ENCODE measurements around the gene PEAK1. TPM values are rescaled to one million over a fixed set of nuclear protein-coding genes. Genes with fewer than 3 reads are reported as not detected.

Gene PEAK1
- total RNA-seq, 1 donor from 2014 or later, result 289 TPM

GRCh38 chr15:77375133-77375532 is 44.8 kb downstream of the PEAK1 start:
- Mint-ChIP-seq H3K27me3 (ENCODE audit: unreplicated experiment) (no peaks in the 10 kb centered on the region), H3K27ac (ENCODE audit: unreplicated experiment) (no peak overlapping the region), H3K4me1 (ENCODE audit: unreplicated experiment) (peaks cover 8% of the 10 kb centered on the region), H3K36me3 (ENCODE audit: low read depth, unreplicated experiment) (peaks cover 3% of the 10 kb centered on the region), H3K9me3 (ENCODE audit: unreplicated experiment) (no peaks in the 10 kb centered on the region), H3K4me3 (ENCODE audit: unreplicated experiment) (no peak overlapping the region)
- TF ChIP-seq, protein P1, sequence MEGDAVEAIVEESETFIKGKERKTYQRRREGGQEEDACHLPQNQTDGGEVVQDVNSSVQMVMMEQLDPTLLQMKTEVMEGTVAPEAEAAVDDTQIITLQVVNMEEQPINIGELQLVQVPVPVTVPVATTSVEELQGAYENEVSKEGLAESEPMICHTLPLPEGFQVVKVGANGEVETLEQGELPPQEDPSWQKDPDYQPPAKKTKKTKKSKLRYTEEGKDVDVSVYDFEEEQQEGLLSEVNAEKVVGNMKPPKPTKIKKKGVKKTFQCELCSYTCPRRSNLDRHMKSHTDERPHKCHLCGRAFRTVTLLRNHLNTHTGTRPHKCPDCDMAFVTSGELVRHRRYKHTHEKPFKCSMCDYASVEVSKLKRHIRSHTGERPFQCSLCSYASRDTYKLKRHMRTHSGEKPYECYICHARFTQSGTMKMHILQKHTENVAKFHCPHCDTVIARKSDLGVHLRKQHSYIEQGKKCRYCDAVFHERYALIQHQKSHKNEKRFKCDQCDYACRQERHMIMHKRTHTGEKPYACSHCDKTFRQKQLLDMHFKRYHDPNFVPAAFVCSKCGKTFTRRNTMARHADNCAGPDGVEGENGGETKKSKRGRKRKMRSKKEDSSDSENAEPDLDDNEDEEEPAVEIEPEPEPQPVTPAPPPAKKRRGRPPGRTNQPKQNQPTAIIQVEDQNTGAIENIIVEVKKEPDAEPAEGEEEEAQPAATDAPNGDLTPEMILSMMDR (IDR thresholded peaks at IDR 0.05; ENCODE audit: unreplicated experiment), result no peak
- no peak for DNase-seq (ENCODE audit: low spot score)

DNA sequence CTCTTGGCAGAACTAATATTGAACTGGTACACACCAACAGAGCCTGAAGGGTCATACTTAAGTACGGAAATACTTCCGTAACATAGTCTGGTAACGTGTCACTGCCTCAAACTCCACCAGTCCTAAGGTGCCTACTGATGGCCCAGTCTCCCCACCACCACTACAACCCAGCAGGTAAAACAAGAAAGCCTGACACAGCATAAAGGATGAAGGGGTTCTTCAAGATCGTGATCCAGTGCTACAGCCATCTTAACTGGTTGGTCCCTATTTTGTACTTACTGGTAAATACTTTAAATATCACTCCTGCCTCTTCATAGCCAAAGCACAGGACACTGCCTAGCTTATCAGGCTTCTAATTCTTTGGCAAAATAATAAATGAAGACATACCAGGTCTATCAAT is 46.5 kb downstream of the PEAK1 start:
- H3K27ac Mint-ChIP-seq (ENCODE audit: unreplicated experiment), result no peak overlapping the region
- no peak for DNase-seq (ENCODE audit: low spot score)
- H3K9me3 Mint-ChIP-seq (ENCODE audit: unreplicated experiment), result no peaks in the 10 kb centered on the region
- TF ChIP-seq, protein P1 (IDR thresholded peaks at IDR 0.05; ENCODE audit: unreplicated experiment), result no peak
- H3K27me3 Mint-ChIP-seq (ENCODE audit: unreplicated experiment), result no peaks in the 10 kb centered on the region
- no peak overlapping the region for H3K4me3 Mint-ChIP-seq (ENCODE audit: unreplicated experiment)
- H3K4me1 Mint-ChIP-seq (ENCODE audit: unreplicated experiment), result peaks cover 12% of the 10 kb centered on the region
- H3K36me3 Mint-ChIP-seq (ENCODE audit: low read depth, unreplicated experiment), result peaks cover 3% of the 10 kb centered on the region

- TF ChIP-seq, protein P1 (IDR thresholded peaks at IDR 0.05; ENCODE audit: unreplicated experiment), result no peak
- DNase-seq (ENCODE audit: low spot score), result no peak
- Mint-ChIP-seq H3K27me3 (ENCODE audit: unreplicated experiment) (no peaks in the 10 kb centered on the region), H3K36me3 (ENCODE audit: low read depth, unreplicated experiment) (peaks cover 3% of the 10 kb centered on the region), H3K4me1 (ENCODE audit: unreplicated experiment) (peaks cover 12% of the 10 kb centered on the region), H3K27ac (ENCODE audit: unreplicated experiment) (no peak overlapping the region), H3K4me3 (ENCODE audit: unreplicated experiment) (no peak overlapping the region), H3K9me3 (ENCODE audit: unreplicated experiment) (no peaks in the 10 kb centered on the region)
Observed at GRCh38 chr15:77371850-77372563, 47.9 kb downstream of the PEAK1 start.

DNA sequence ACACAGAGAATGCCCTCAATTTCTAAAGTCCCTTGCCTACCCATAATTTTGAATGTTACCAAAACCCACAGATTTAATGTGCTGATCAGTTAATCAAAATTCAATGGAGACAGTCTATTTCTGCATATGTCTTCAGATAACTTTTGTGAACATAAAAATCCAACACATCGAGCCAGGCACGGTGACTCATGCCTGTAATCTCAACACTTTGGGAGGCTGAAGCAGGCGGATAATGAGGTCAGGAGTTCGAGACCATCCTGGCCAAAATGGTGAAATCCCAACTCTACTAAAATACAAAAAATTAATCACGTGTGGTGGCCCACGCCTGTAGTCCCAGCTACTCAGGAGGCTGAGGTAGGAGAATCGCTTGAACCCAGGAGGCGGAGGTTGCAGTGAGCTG is 49.3 kb downstream of the PEAK1 start:
- DNase-seq (ENCODE audit: low spot score), result no peak
- H3K4me1 Mint-ChIP-seq (ENCODE audit: unreplicated experiment), result peaks cover 12% of the 10 kb centered on the region
- no peak overlapping the region for H3K27ac Mint-ChIP-seq (ENCODE audit: unreplicated experiment)
- no peaks in the 10 kb centered on the region for H3K9me3 Mint-ChIP-seq (ENCODE audit: unreplicated experiment)
- H3K4me3 Mint-ChIP-seq (ENCODE audit: unreplicated experiment), result no peak overlapping the region
- H3K27me3 Mint-ChIP-seq (ENCODE audit: unreplicated experiment), result no peaks in the 10 kb centered on the region
- TF ChIP-seq, protein P1 (IDR thresholded peaks at IDR 0.05; ENCODE audit: unreplicated experiment), result no peak
- H3K36me3 Mint-ChIP-seq (ENCODE audit: low read depth, unreplicated experiment), result peaks cover 3% of the 10 kb centered on the region

GRCh38 chr15:77369168-77369567 is 50.7 kb downstream of the PEAK1 start:
- TF ChIP-seq, protein P1 (IDR thresholded peaks at IDR 0.05; ENCODE audit: unreplicated experiment), result no peak
- Mint-ChIP-seq H3K27ac (ENCODE audit: unreplicated experiment) (no peak overlapping the region), H3K27me3 (ENCODE audit: unreplicated experiment) (no peaks in the 10 kb centered on the region), H3K9me3 (ENCODE audit: unreplicated experiment) (no peaks in the 10 kb centered on the region), H3K36me3 (ENCODE audit: low read depth, unreplicated experiment) (peaks cover 3% of the 10 kb centered on the region), H3K4me3 (ENCODE audit: unreplicated experiment) (no peak overlapping the region), H3K4me1 (ENCODE audit: unreplicated experiment) (peaks cover 12% of the 10 kb centered on the region)
- DNase-seq (ENCODE audit: low spot score), result no peak
